Astrocyte (in vitro differentiated cells and primary cell): ENCODE measurements around the gene TBC1D5. TPM values are rescaled to one million over a fixed set of nuclear protein-coding genes. Genes with fewer than 3 reads are reported as not detected.

Source experiments
- DNase-seq: peaks from one replicate; pipeline ENCODE4 v3.0.0-alpha.2; 2010; ENCODE audit warnings: low read depth
- FAIRE-seq: peaks from 2 replicates; lab custom pipeline; 2011; peaks lifted over from hg19 to GRCh38; lab: Jason Lieb, UNC
- H2AFZ ChIP-seq: 2 replicates; pipeline ENCODE4 v1.6.0; 2012; ENCODE audit warnings: low read depth, low read length, inconsistent platforms
- H3K27ac ChIP-seq: 2 replicates; pipeline ENCODE4 v1.5.1; 2011; ENCODE audit warnings: low read depth, low read length, inconsistent platforms
- H3K27me3 ChIP-seq: 2 replicates; pipeline ENCODE4 v1.6.0; 2011; ENCODE audit warnings: low read length, inconsistent platforms; ENCODE audit not compliant: insufficient read depth
- H3K36me3 ChIP-seq: 2 replicates; pipeline ENCODE4 v1.5.1; 2011; ENCODE audit warnings: low read length, inconsistent platforms; ENCODE audit not compliant: insufficient read depth
- H3K4me1 ChIP-seq: 2 replicates; pipeline ENCODE4 v1.5.1; 2011; ENCODE audit warnings: low read length, inconsistent platforms; ENCODE audit not compliant: insufficient read depth
- H3K4me2 ChIP-seq: 2 replicates; pipeline ENCODE4 v1.6.0; 2012; ENCODE audit warnings: low read length, inconsistent platforms
- H3K4me3 ChIP-seq: 2 replicates; pipeline ENCODE4 v1.5.1; 2011; ENCODE audit warnings: low read depth, mild to moderate bottlenecking, low read length, inconsistent platforms; ENCODE audit not compliant: insufficient read depth
- H3K79me2 ChIP-seq: 2 replicates; pipeline ENCODE4 v1.6.0; 2012; ENCODE audit warnings: mild to moderate bottlenecking, low read length, inconsistent platforms; ENCODE audit not compliant: insufficient read depth
- H3K9ac ChIP-seq: 2 replicates; pipeline ENCODE4 v1.6.0; 2012; ENCODE audit warnings: mild to moderate bottlenecking, low read length, inconsistent platforms
- H3K9me3 ChIP-seq: 2 replicates; pipeline ENCODE4 v1.5.1; 2012; ENCODE audit warnings: low read depth, mild to moderate bottlenecking, low read length, inconsistent platforms; ENCODE audit not compliant: insufficient read depth
- H4K20me1 ChIP-seq: 2 replicates; pipeline ENCODE4 v1.6.0; 2012; ENCODE audit warnings: low read length, inconsistent platforms; ENCODE audit not compliant: insufficient read depth
- H3K27ac Mint-ChIP-seq: one replicate; pipeline ENCODE4 v1.8.0; 2021; ENCODE audit warnings: mild to moderate bottlenecking, mixed read lengths; ENCODE audit not compliant: unreplicated experiment
- H3K27me3 Mint-ChIP-seq: one replicate; pipeline ENCODE4 v1.8.0; 2021; ENCODE audit warnings: low read depth, mixed read lengths; ENCODE audit not compliant: unreplicated experiment
- H3K36me3 Mint-ChIP-seq: one replicate; pipeline ENCODE4 v1.8.0; 2021; ENCODE audit warnings: low read depth, mixed read lengths; ENCODE audit not compliant: unreplicated experiment
- H3K4me1 Mint-ChIP-seq: one replicate; pipeline ENCODE4 v1.8.0; 2021; ENCODE audit warnings: low read depth, mixed read lengths; ENCODE audit not compliant: unreplicated experiment
- H3K4me3 Mint-ChIP-seq: one replicate; pipeline ENCODE4 v1.8.0; 2021; ENCODE audit warnings: mild to moderate bottlenecking, moderate library complexity, mixed read lengths; ENCODE audit not compliant: unreplicated experiment
- H3K9me3 Mint-ChIP-seq: one replicate; pipeline ENCODE4 v1.8.0; 2021; ENCODE audit warnings: mild to moderate bottlenecking, mixed read lengths; ENCODE audit not compliant: unreplicated experiment
- CTCF ChIP-seq: IDR thresholded peaks from 2 replicates; pipeline ENCODE4 v1.5.1; 2011; ENCODE audit warnings: low read depth, mild to moderate bottlenecking, inconsistent platforms, low read length, moderate library complexity; ENCODE audit not compliant: insufficient read depth
- EZH2 ChIP-seq: IDR thresholded peaks from 2 replicates; pipeline ENCODE4 v1.6.1; 2012; ENCODE audit warnings: mild to moderate bottlenecking, low read length, inconsistent platforms; ENCODE audit not compliant: insufficient read depth
- total RNA-seq: library from RNA; stranded (reverse); gene quantifications from 2 replicates; pipeline ENCODE4 v1.2.1, GENCODE V29; 2021

The TBC1D5 gene
- total RNA-seq, 1 donor from 2014 or later, result 23.0 TPM

GRCh38 chr3:17412950-17413530 lies 329.4 kb downstream of the TBC1D5 start:
- Histone ChIP-seq H3K4me1 (no peaks in the 10 kb centered on the region), H3K79me2 (no peaks in the 10 kb centered on the region), H3K4me3 (no peak overlapping the region), H3K9ac (no peak overlapping the region), H3K27me3 (no peaks in the 10 kb centered on the region), H3K4me2 (no peak overlapping the region), H3K9me3 (no peaks in the 10 kb centered on the region), H3K27ac (no peak overlapping the region), H2AFZ (no peak overlapping the region), H3K36me3 (no peaks in the 10 kb centered on the region), H4K20me1 (no peaks in the 10 kb centered on the region)
- H3K36me3 Mint-ChIP-seq, result no peaks in the 10 kb centered on the region
- no peaks in the 10 kb centered on the region for H3K9me3 Mint-ChIP-seq
- TF ChIP-seq CTCF, result peak; percentile 89
- no peak for TF ChIP-seq EZH2
- H3K27me3 Mint-ChIP-seq, result no peaks in the 10 kb centered on the region
- DNase-seq (peak; percentile 32), FAIRE-seq (no peak)
- no peak overlapping the region for H3K4me3 Mint-ChIP-seq
- peaks cover 4% of the 10 kb centered on the region for H3K4me1 Mint-ChIP-seq
- H3K27ac Mint-ChIP-seq, result no peak overlapping the region

- H3K9ac ChIP-seq, result no peak overlapping the region
- no peak for TF ChIP-seq EZH2
- TF ChIP-seq CTCF, result no peak
- H3K9me3 Mint-ChIP-seq, result no peaks in the 10 kb centered on the region
Measured at GRCh38 chr3:17411157-17411877, 331.1 kb downstream of the TBC1D5 start.

GRCh38 chr3:17407576-17407975 lies 334.9 kb downstream of the TBC1D5 start:
- Histone ChIP-seq H3K9me3 (no peaks in the 10 kb centered on the region), H3K27ac (no peak overlapping the region), H3K4me1 (no peaks in the 10 kb centered on the region), H3K4me3 (no peak overlapping the region), H3K27me3 (no peaks in the 10 kb centered on the region), H3K79me2 (no peaks in the 10 kb centered on the region), H4K20me1 (no peaks in the 10 kb centered on the region), H3K36me3 (no peaks in the 10 kb centered on the region), H3K9ac (no peak overlapping the region), H2AFZ (no peak overlapping the region), H3K4me2 (no peak overlapping the region)
- Mint-ChIP-seq H3K36me3 (no peaks in the 10 kb centered on the region), H3K4me3 (no peak overlapping the region), H3K4me1 (no peaks in the 10 kb centered on the region), H3K9me3 (no peaks in the 10 kb centered on the region), H3K27ac (no peak overlapping the region), H3K27me3 (no peaks in the 10 kb centered on the region)
- TF ChIP-seq CTCF (no peak), EZH2 (no peak)
- FAIRE-seq (peak; percentile 29), DNase-seq (peak; percentile 6)

More at GRCh38 chr3:17411157-17411877, 331.1 kb downstream of the TBC1D5 start:
- DNase-seq (no peak), FAIRE-seq (no peak)
- no peaks in the 10 kb centered on the region for H3K9me3 ChIP-seq
- no peak overlapping the region for H2AFZ ChIP-seq
- no peaks in the 10 kb centered on the region for H3K36me3 Mint-ChIP-seq
- H3K27ac ChIP-seq, result no peak overlapping the region
- no peaks in the 10 kb centered on the region for H3K27me3 ChIP-seq
- no peaks in the 10 kb centered on the region for H3K79me2 ChIP-seq
- no peaks in the 10 kb centered on the region for H4K20me1 ChIP-seq
- no peaks in the 10 kb centered on the region for H3K4me1 Mint-ChIP-seq
- no peak overlapping the region for H3K4me3 Mint-ChIP-seq
- no peaks in the 10 kb centered on the region for H3K36me3 ChIP-seq
- no peak overlapping the region for H3K4me3 ChIP-seq
- no peak overlapping the region for H3K27ac Mint-ChIP-seq
- no peaks in the 10 kb centered on the region for H3K4me1 ChIP-seq
- no peak overlapping the region for H3K4me2 ChIP-seq
- no peaks in the 10 kb centered on the region for H3K27me3 Mint-ChIP-seq
